ENCODE data around the gene CDC7.

DNA sequence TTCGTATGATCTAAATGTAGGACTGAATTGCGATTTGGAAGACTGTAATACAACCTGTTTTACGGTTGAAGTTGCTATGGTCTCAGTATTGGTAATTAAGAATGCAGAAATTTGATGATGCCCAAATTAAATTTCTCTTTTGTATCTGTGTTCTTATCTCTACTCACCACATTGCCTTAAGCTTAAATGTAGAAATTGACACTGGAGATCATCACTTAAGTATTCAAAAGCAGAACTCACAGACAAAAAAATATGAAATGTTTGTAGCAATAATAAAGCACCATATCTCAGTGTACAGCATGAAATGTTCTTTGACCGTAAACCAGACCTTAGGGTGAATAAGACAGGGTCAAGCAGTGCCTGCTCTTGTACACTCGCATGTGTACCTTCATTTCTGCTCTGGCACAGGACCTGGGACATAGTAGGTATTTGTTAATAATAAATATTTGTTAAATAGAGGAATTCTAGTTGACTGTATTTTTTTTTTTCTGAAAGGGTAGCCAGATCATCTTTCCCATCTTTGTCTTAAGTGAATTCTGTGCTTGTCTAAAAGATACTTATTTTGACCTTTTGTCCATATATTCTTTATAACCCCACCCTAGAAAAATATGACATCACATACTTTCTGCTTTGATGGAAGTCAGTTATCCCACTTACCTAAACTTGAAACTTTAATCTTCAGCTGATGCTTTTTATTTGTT lies 1.5 kb downstream of the CDC7 start:
- TF ChIP-seq, protein P1, sequence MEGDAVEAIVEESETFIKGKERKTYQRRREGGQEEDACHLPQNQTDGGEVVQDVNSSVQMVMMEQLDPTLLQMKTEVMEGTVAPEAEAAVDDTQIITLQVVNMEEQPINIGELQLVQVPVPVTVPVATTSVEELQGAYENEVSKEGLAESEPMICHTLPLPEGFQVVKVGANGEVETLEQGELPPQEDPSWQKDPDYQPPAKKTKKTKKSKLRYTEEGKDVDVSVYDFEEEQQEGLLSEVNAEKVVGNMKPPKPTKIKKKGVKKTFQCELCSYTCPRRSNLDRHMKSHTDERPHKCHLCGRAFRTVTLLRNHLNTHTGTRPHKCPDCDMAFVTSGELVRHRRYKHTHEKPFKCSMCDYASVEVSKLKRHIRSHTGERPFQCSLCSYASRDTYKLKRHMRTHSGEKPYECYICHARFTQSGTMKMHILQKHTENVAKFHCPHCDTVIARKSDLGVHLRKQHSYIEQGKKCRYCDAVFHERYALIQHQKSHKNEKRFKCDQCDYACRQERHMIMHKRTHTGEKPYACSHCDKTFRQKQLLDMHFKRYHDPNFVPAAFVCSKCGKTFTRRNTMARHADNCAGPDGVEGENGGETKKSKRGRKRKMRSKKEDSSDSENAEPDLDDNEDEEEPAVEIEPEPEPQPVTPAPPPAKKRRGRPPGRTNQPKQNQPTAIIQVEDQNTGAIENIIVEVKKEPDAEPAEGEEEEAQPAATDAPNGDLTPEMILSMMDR (conservative IDR thresholded peaks at IDR 0.05; ENCODE audit: low read length), result no peak
- no peak for TF ChIP-seq EZH2phosphoT487 (IDR thresholded peaks at IDR 0.05; ENCODE audit: borderline replicate concordance, low read depth, low read length)

All from OCI-LY7 (cell line).